ENCODE data around the gene EXOC2.

DNA sequence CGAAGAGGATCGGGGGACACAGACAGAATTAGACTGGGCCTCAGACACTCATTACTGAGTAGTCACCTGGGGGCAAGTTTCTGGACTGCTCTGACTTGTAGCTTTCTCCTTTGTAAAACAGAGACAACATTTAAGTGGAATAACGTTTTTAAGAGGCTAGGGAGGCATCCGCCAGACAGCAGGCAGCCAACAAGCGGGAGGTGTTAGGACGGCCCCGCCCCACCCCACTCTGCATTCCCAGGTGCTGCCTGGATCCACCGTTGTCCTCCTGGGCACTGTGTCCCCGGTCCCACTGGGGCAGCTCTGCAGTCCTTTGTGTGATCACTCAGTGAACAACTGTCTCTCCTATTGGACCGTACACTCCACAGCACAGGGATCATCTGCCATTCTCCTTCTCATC, 187.6 kb downstream of the EXOC2 start:
- TF ChIP-seq CTCF (IDR thresholded peaks at IDR 0.05) (no peak), POLR2A (IDR thresholded peaks at IDR 0.05) (no peak)
